Naive thymus-derived CD8-positive, alpha-beta T cell (primary cell): Measurements from ENCODE around the gene UBR2. TPM values are rescaled to one million over a fixed set of nuclear protein-coding genes. Genes with fewer than 3 reads are reported as not detected.
"Not testable (repeated sequence)": the region's sequence is repeated elsewhere in the genome, so short reads cannot be mapped to it uniquely, and the experiment has no call there.

Source experiments
- ATAC-seq, 2 donors: fragments of 150-1000 bp; cut with Tn5 transposase in 1 of 2; sonication (Bioruptor Pico), chemical (Tn5 transposase) in 1 of 2; 1 replicate in 1 of 2; 2 replicates in 1 of 2; pipeline ENCODE4 v1.10.0; 2021; ENCODE audit warnings: mild to moderate bottlenecking in 2 of 2, moderate library complexity in 2 of 2
- POLR2A ChIA-PET: fragments of 350-600 bp; sonication (Branson Sonifier 250); formaldehyde crosslinking; loops from one replicate; lab custom pipeline; 2021; ENCODE audit warnings: antibody characterized with exemption; lab: Charles Lee
- DNase-seq, 10 donors: peaks; one replicate each; pipeline versions ENCODE4 v3.0.0 to v3.0.0-alpha.2; 2020 to 2022
- H3K27ac Mint-ChIP-seq, 10 donors: one replicate each; pipeline ENCODE4 v1.8.0; 2020 to 2022; ENCODE audit warnings: mild to moderate bottlenecking in 10 of 10, mixed read lengths in 10 of 10, moderate library complexity in 4 of 10, inconsistent platforms in 1 of 10
- H3K27me3 Mint-ChIP-seq, 5 donors: one replicate each; pipeline ENCODE4 v1.8.0; 2021 to 2022; ENCODE audit warnings: mixed read lengths in 5 of 5
- H3K36me3 Mint-ChIP-seq, 3 donors: one replicate each; pipeline ENCODE4 v1.8.0; 2020 to 2022; ENCODE audit warnings: mixed read lengths in 3 of 3, mild to moderate bottlenecking in 2 of 3, inconsistent platforms in 1 of 3
- H3K4me1 Mint-ChIP-seq, 4 donors: one replicate each; pipeline ENCODE4 v1.8.0; 2021 to 2022; ENCODE audit warnings: mixed read lengths in 4 of 4
- H3K4me3 Mint-ChIP-seq, 10 donors: one replicate each; pipeline ENCODE4 v1.8.0; 2020 to 2022; ENCODE audit warnings: mild to moderate bottlenecking in 10 of 10, mixed read lengths in 10 of 10, moderate library complexity in 6 of 10, inconsistent platforms in 1 of 10
- H3K9me3 Mint-ChIP-seq, 9 donors: one replicate each; pipeline ENCODE4 v1.8.0; 2020 to 2022; ENCODE audit warnings: mixed read lengths in 9 of 9, mild to moderate bottlenecking in 3 of 9, inconsistent platforms in 1 of 9, moderate library complexity in 1 of 9
- polyA plus RNA-seq, 3 donors: library from polyadenylated mRNA; unstranded; fragments of 300-500 nt; fragmentation: Illumina TruSeq; gene quantifications; one replicate each; pipeline ENCODE4 v1.2.3, GENCODE V29; 2021
- total RNA-seq, 8 experiments: library from RNA in 2 of 8; stranded (reverse) in 2 of 8; gene quantifications; one replicate each; pipeline ENCODE4 v1.2.3 and lab custom pipeline; 2021 to 2026

The UBR2 gene
- total and polyA plus RNA-seq, 5 experiments from 2014 or later = 7.0 to 49.6 (median 9.1) TPM

DNA sequence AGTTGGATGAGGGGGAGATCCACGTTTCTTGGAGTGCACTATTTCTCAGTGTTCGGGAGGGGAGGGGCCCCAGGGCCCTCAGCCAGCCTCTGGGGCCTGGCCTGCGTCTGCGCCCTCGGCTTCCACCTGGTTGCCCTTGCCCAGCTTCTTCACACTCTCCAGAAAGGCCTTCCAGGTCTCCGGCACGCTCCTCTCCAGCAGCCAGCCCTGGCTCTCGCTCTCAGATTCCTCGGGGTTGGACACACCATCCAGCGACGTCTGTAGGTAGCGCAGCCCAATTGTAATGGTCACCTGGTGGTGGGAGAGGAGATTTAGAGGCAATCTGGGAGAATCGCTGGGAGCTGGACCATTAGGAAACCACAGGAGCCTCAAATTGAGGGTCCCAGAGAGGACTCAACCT, 134.4 kb downstream of the UBR2 start:
- H3K27ac Mint-ChIP-seq = peak overlapping the region in 2 of 10 donors; percentile 47 to 60

DNA sequence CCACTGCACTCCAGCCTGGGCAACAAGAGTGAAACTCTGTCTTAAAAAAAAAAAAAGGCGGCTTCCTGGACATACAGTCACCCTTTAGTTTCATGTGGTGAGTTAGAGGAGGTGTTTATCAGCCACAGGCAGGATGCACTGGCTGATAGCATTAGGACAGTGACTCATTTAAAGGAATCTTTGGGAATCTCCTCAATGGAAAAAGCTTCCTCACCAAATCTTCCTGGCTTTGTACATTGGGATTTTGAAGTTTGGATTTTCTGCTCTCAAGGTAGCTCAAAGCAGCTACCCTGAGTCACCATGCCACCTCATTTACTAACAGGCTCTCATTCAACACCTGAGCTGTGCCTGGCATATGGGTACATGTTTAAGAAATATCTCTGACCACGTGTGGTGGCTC, 138.4 kb downstream of the UBR2 start:
- no peak for ATAC-seq
- no peaks in the 10 kb centered on the region for H3K9me3 Mint-ChIP-seq
- DNase-seq = no peak
- H3K4me3 Mint-ChIP-seq = no peak overlapping the region
- H3K27me3 Mint-ChIP-seq = peaks cover 0 to 1% (median 0%) of the 10 kb centered on the region in 5 donors
- no peaks in the 10 kb centered on the region for H3K36me3 Mint-ChIP-seq
- H3K4me1 Mint-ChIP-seq = no peaks in the 10 kb centered on the region
- no peak overlapping the region for H3K27ac Mint-ChIP-seq
- POLR2A ChIA-PET = interaction anchor here (1.0 kb wide), 1 partner anchor 13 kb away, joined by 3 read pairs; no protein-coding TSS in a partner anchor

More for the DNA sequence above, 134.4 kb downstream of the UBR2 start:
- POLR2A ChIA-PET = interaction anchor here (0.7 to 1.5 kb wide), 2 partner anchors 19 to 31 kb away, joined by 3 to 7 read pairs; no protein-coding TSS in a partner anchor
- Mint-ChIP-seq H3K27me3 (no peaks in the 10 kb centered on the region), H3K4me3 (no peak overlapping the region), H3K9me3 (no peaks in the 10 kb centered on the region), H3K4me1 (peaks cover 12 to 20% (median 19%) of the 10 kb centered on the region in 4 donors), H3K36me3 (peaks cover 0 to 2% (median 1%) of the 10 kb centered on the region in 3 donors)
- ATAC-seq (no peak), DNase-seq (no peak)

DNA sequence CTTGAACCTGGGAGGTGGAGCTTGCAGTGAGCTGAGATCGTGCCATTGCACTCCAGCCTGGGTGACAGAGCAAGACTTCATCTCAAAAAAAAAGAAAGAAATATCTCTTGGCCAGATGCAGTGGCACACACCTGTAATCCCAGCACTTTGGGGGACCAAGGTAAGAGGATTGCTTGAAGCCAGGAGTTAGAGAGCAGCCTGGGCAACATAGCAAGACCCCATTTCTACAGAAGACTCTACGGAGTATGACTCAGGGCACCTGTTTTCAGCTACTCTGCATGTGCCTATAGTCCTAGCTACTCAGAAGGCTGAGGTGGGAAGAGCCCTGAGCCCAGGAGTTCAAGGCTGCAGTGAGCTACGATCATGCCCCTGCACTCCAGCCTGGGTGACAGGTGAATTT, 139.0 kb downstream of the UBR2 start:
- not testable (repeated sequence) for H3K27me3 Mint-ChIP-seq, H3K4me1 Mint-ChIP-seq, DNase-seq, H3K36me3 Mint-ChIP-seq, H3K27ac Mint-ChIP-seq, H3K4me3 Mint-ChIP-seq, ATAC-seq, H3K9me3 Mint-ChIP-seq
- POLR2A ChIA-PET = interaction anchor here (1.5 kb wide), 1 partner anchor 14 kb away, joined by 3 read pairs; no protein-coding TSS in a partner anchor

DNA sequence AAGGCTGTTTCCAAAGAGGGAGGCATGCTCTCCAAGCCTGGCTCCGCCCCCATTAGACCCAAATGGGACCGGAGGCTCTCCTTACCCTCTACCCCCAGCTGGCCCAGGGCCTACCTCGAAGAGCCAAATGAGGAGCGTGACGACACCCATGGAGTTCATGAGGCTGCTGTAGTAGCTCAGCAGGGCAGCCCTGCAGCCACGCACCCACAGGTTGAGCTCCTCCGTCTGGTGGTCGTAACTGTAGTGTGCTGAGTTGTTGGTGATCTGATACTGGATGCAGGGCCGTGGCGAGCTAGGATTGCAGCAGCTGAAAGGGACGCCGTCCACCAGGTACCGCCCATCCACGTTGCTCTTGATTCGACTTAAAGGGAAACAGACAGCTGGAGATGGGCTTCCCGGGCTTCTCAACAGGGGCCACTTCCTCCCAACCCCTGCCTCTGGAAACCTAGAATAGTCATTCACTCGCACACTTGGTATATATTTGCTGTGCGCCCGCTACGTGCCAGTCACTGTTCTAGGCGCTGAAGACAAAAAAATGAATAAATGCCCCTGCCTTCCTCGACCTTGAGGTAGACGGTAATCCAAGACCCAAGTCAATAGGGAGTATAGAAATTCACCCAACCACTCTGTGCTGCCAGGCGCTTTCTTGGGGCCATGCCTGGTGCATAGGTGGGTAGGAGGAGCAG, 140.6 kb downstream of the UBR2 start:
- DNase-seq (no peak), ATAC-seq (no peak)
- H3K36me3 Mint-ChIP-seq = no peaks in the 10 kb centered on the region
- POLR2A ChIA-PET = interaction anchor here (1.0 to 1.5 kb wide), 2 partner anchors 15 to 57 kb away, joined by 3 read pairs; no protein-coding TSS in a partner anchor
- H3K9me3 Mint-ChIP-seq = no peaks in the 10 kb centered on the region
- peaks cover 0 to 1% (median 0%) of the 10 kb centered on the region in 5 donors for H3K27me3 Mint-ChIP-seq
- H3K4me3 Mint-ChIP-seq = no peak overlapping the region
- H3K4me1 Mint-ChIP-seq = no peaks in the 10 kb centered on the region
- H3K27ac Mint-ChIP-seq = peak overlapping the region in 1 of 10 donors; percentile 47

DNA sequence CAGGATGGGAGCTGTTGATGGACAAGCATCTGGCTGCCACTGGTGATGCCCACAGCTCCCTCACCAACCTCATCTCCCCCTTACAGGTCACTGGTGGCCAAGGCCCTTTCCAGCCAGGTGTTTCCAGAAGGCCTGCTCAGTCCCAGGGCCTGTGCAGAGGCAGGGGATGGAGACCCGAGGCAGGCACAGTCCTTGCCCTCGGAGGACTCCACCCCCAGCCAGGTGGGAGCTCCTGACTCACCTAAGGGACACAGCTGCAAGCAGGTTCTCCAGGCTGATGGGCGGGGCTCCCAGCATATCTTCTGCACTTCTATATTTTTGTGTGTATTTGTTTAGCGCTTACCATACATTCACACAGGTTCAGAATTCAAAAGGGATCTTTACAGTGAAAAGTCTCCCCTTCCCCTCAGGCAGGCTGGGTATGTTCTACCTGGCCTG, 141.1 kb downstream of the UBR2 start:
- H3K27me3 Mint-ChIP-seq = peaks cover 0 to 1% (median 0%) of the 10 kb centered on the region in 5 donors
- no peak overlapping the region for H3K4me3 Mint-ChIP-seq
- peak overlapping the region in 1 of 10 donors; percentile 47 for H3K27ac Mint-ChIP-seq
- no peak for ATAC-seq
- POLR2A ChIA-PET = interaction anchor here (1.0 kb wide), 1 partner anchor 57 kb away, joined by 3 read pairs; no protein-coding TSS in a partner anchor
- DNase-seq = no peak
- no peaks in the 10 kb centered on the region for H3K9me3 Mint-ChIP-seq
- no peaks in the 10 kb centered on the region for H3K36me3 Mint-ChIP-seq
- no peaks in the 10 kb centered on the region for H3K4me1 Mint-ChIP-seq

DNA sequence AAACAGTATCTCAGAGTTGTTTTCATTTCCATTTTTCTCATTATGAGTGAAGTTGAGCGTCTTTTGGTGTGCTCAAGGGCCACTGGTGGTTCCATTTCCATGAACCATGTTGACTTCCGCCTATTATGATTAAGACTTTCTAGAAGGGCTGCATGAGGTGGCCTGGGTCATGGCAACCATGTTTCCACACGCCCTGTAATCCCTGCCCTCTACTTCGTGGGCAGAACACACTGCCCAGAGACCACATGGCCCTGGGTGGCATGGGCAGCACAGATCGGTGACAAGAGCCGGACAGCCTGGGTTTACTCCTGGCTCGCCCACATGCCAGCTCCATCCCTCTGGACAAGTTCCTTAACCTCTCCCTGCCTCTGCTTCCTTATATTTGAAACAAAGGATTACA, 143.8 kb downstream of the UBR2 start:
- Mint-ChIP-seq H3K9me3 (peaks cover 0 to 6% (median 4%) of the 10 kb centered on the region in 9 donors), H3K27me3 (peaks cover 0 to 3% (median 0%) of the 10 kb centered on the region in 5 donors), H3K27ac (peak overlapping the region in 2 of 10 donors; percentile 6 to 32), H3K36me3 (peaks cover 0 to 6% (median 6%) of the 10 kb centered on the region in 3 donors), H3K4me3 (no peak overlapping the region), H3K4me1 (peaks cover 0 to 10% (median 0%) of the 10 kb centered on the region in 4 donors)
- POLR2A ChIA-PET = no interaction called here
- DNase-seq (no peak), ATAC-seq (no peak)

DNA sequence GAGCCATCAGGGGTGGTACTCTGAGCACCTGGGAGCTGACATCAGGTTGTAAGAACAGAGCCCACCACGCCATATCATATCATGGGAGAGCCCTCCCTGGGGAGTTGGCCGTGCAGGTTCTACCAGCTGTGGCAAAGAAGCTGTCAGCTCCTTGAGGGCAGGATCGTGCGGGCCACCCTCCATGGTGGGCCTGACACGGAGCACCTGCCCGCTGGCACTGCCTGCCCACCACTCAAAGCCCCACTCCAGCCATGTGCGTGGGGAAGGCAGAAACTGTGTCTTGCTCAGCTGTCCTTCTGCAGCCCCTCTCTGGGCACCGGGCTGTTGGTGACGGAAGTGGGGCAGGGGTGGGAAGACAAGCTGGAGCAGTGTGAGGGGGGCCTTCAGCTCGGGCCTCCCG, 144.3 kb downstream of the UBR2 start:
- POLR2A ChIA-PET = no interaction called here
- Mint-ChIP-seq H3K36me3 (peaks cover 0 to 6% (median 6%) of the 10 kb centered on the region in 3 donors), H3K27ac (peak overlapping the region in 1 of 10 donors; percentile 32), H3K4me3 (no peak overlapping the region), H3K9me3 (peaks cover 0 to 6% (median 4%) of the 10 kb centered on the region in 9 donors), H3K4me1 (peaks cover 0 to 10% (median 0%) of the 10 kb centered on the region in 4 donors), H3K27me3 (peaks cover 0 to 3% (median 0%) of the 10 kb centered on the region in 5 donors)
- no peak for ATAC-seq
- no peak for DNase-seq

DNA sequence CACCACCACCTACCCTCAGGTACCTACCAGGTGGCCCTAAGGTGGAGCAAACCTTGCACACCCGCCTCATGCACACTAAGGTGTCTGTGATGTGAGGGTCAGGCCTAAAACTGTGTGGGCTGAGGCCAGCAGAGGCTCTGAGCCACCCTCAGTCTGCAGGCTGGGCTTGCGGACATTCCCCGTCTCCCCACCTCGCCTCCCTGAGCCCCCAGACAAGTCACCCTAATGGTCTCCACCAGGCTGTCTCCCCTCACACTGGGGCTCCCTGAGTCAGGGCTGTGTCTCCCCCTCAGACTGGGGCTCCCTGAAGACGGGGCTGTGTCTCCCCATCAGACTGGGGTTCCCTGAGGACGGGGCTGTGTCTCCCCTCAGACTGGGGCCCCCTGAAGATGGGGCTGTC, 146.0 kb downstream of the UBR2 start:
- DNase-seq = no peak
- H3K9me3 Mint-ChIP-seq = peaks cover 0 to 6% (median 4%) of the 10 kb centered on the region in 9 donors
- peak overlapping the region in 2 of 10 donors; percentile 25 to 27 for H3K27ac Mint-ChIP-seq
- H3K36me3 Mint-ChIP-seq = peaks cover 0 to 6% (median 6%) of the 10 kb centered on the region in 3 donors
- peaks cover 0 to 10% (median 0%) of the 10 kb centered on the region in 4 donors for H3K4me1 Mint-ChIP-seq
- H3K4me3 Mint-ChIP-seq = no peak overlapping the region
- peaks cover 0 to 3% (median 0%) of the 10 kb centered on the region in 5 donors for H3K27me3 Mint-ChIP-seq
- no peak for ATAC-seq
- POLR2A ChIA-PET = no interaction called here

DNA sequence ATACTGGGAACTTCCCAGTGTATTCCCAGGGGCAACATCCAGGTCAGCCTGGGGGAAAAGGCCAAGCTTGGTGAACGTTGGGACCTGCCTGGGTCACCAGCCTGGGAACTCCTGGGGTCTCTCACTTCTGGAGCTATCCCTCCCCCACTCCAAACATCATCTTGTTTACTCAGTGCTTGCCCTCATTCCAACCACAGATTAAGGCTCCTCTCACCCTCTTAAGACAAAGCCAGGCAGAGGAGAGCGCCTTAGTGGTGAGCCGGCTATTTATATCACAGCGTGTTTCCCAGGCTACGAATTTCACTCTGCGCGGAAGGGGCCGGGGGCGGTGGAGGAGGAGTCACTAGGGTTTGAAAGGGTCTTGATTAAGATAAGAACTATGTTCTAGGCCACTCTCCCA, 146.5 kb downstream of the UBR2 start:
- Mint-ChIP-seq H3K9me3 (peaks cover 0 to 6% (median 4%) of the 10 kb centered on the region in 9 donors), H3K4me1 (peaks cover 0 to 10% (median 0%) of the 10 kb centered on the region in 4 donors), H3K27ac (peak overlapping the region in 4 of 10 donors; percentile 18 to 85 (median 54)), H3K4me3 (peak overlapping the region in 2 of 10 donors; percentile 11 to 16), H3K27me3 (peaks cover 0 to 3% (median 0%) of the 10 kb centered on the region in 5 donors), H3K36me3 (peaks cover 0 to 6% (median 6%) of the 10 kb centered on the region in 3 donors)
- ATAC-seq = peak; percentile 30 to 39
- POLR2A ChIA-PET = no interaction called here
- DNase-seq = no peak

DNA sequence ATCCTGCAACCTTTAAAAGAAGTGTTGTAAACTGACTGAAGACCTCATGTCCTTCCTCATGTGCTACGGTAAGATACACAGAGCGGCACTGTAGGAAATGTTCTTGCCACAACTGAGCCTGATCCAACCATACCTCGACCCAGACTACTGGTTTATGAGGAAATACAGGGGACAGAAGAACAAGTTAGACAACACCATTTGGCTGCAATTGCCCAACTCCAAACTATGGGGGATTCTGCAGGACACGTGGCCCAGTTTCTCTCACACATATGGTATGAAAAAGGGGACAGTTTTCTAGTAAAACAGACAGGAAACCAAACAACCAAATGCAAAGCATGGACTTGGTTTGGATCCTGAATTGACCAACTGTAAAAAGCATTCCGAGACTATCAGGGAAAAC, 148.1 kb downstream of the UBR2 start:
- no peak for ATAC-seq
- no peak for DNase-seq
- Mint-ChIP-seq H3K27ac (no peak overlapping the region), H3K4me3 (no peak overlapping the region), H3K36me3 (peaks cover 0 to 6% (median 6%) of the 10 kb centered on the region in 3 donors), H3K4me1 (peaks cover 0 to 10% (median 0%) of the 10 kb centered on the region in 4 donors), H3K9me3 (peaks cover 0 to 6% (median 4%) of the 10 kb centered on the region in 9 donors), H3K27me3 (peaks cover 0 to 3% (median 0%) of the 10 kb centered on the region in 5 donors)
- POLR2A ChIA-PET = no interaction called here

DNA sequence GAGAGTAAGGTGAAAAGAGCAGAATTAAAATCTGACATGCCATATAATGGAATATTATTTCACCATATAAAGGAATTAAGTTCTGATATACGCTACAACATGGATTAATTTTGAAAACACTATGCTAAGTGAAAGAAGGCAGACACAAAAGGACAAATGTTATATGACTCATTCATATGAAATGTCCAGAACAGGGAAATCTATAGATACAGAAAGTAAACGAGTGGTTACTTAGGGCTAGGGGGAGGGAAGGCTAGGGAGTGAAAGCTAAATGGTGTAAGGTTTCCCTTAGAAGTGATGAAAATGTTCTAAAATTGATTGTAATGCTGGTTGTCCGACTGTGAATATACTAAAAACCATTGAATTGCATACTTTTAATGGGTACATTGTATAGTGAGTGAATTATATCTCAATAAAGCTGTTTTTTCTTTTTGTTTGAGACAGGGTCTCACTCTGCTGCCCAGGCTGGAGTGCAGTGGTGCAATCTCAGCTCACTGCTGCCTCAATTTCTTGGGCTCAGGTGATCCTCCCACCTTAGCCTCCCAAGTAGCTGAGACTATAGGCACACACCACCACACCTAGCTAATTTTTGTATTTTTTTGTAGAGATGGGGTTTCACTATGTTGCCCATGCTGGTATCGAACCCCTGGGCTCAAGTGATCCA, 150.4 kb downstream of the UBR2 start:
- POLR2A ChIA-PET = interaction anchor here (0.6 kb wide), 1 partner anchor 201 kb away, joined by 4 read pairs; no protein-coding TSS in a partner anchor
- H3K36me3 Mint-ChIP-seq = peaks cover 0 to 6% (median 6%) of the 10 kb centered on the region in 3 donors
- peak overlapping the region in 1 of 10 donors; percentile 4 for H3K27ac Mint-ChIP-seq
- peaks cover 0 to 3% (median 0%) of the 10 kb centered on the region in 5 donors for H3K27me3 Mint-ChIP-seq
- peaks cover 0 to 6% (median 4%) of the 10 kb centered on the region in 9 donors for H3K9me3 Mint-ChIP-seq
- no peak overlapping the region for H3K4me3 Mint-ChIP-seq
- H3K4me1 Mint-ChIP-seq = peaks cover 0 to 10% (median 0%) of the 10 kb centered on the region in 4 donors
- DNase-seq (no peak), ATAC-seq (no peak)

DNA sequence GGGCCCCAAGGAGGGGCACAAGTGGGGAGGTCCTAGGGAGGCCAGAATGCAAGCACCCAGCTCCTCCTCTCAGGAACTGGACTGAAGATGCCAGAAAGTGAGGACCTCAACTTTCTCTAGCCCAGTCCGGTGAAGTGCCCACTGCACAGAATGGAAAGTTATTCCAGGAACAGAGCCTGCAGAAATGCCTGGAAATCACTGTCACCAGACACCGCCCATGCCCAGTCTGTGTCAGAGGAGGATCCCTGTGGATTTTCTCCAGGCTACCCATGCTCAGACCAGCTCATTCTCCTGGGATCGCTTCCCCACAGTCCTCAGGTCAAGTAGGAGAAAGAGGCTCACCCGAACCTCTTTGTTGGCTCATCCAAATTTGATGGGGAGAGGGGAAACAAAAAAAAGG, 152.0 kb downstream of the UBR2 start:
- peaks cover 0 to under 1% (median 0%) of the 10 kb centered on the region in 5 donors for H3K27me3 Mint-ChIP-seq
- no peak for DNase-seq
- peaks cover 0 to 6% (median 4%) of the 10 kb centered on the region in 9 donors for H3K9me3 Mint-ChIP-seq
- H3K4me3 Mint-ChIP-seq = no peak overlapping the region
- no peak overlapping the region for H3K27ac Mint-ChIP-seq
- ATAC-seq = no peak
- peaks cover 0 to 6% (median 6%) of the 10 kb centered on the region in 3 donors for H3K36me3 Mint-ChIP-seq
- H3K4me1 Mint-ChIP-seq = peaks cover 0 to 3% (median 0%) of the 10 kb centered on the region in 4 donors
- POLR2A ChIA-PET = interaction anchor here (1.0 kb wide), 1 partner anchor 14 kb away, joined by 3 read pairs; no protein-coding TSS in a partner anchor
